A549 (cell line): ENCODE measurements around the gene PDE4D.

Source experiments
- BHLHE40 ChIP-seq: IDR thresholded peaks from 2 replicates; pipeline ENCODE4 v1.6.1; 2012; ENCODE audit warnings: low read depth, low read length, inconsistent platforms
- CEBPB ChIP-seq, 2 experiments: fragments of >200 bp in 1 of 2; sonication (Bioruptor Twin) in 1 of 2; formaldehyde crosslinking in 1 of 2; IDR thresholded peaks; 2 replicates each; pipeline ENCODE4 v1.6.1; 2012 to 2016
- KDM1A ChIP-seq: fragments of 200-600 bp; sonication (generic); IDR thresholded peaks from 2 replicates; pipeline ENCODE4 v1.6.1; 2016; ENCODE audit warnings: low read depth, mild to moderate bottlenecking
- POLR2A ChIP-seq: IDR thresholded peaks from 2 replicates; pipeline ENCODE4 v1.6.1; 2012; ENCODE audit warnings: mild to moderate bottlenecking, low read length
- POLR2AphosphoS2 ChIP-seq: conservative IDR thresholded peaks from 2 replicates; pipeline ENCODE4 v1.6.1; 2012; ENCODE audit warnings: low read length, improper control_type of control experiment, inconsistent platforms
- RAD21 ChIP-seq, 2 experiments: fragments of >200 bp in 1 of 2; sonication (Bioruptor Twin) in 1 of 2; formaldehyde crosslinking in 1 of 2; IDR thresholded peaks in 1 of 2; conservative IDR thresholded peaks in 1 of 2; 2 replicates in 1 of 2; 3 replicates in 1 of 2; pipeline ENCODE4 v1.6.1; 2012 to 2018; ENCODE audit warnings: inconsistent platforms in 1 of 2
- RNF2 ChIP-seq: fragments of 200-600 bp; sonication (generic); IDR thresholded peaks from 2 replicates; pipeline ENCODE4 v1.6.1; 2016; ENCODE audit warnings: low read depth, mild to moderate bottlenecking, antibody characterized with exemption, moderate library complexity, borderline replicate concordance
- ZNF302 ChIP-seq: fragments of 250-450 bp; sonication (Bioruptor Pico); IDR thresholded peaks from 2 replicates; pipeline ENCODE4 v1.9.0; 2021; ENCODE audit warnings: inconsistent platforms, mild to moderate bottlenecking, moderate library complexity
- TF ChIP-seq, protein P1 (sequence below): fragments of >200 bp; sonication (Bioruptor Twin); formaldehyde crosslinking; IDR thresholded peaks from 3 replicates; pipeline ENCODE4 v1.5.1; 2016
- TF ChIP-seq, protein P2 (sequence below): IDR thresholded peaks from 2 replicates; pipeline ENCODE4 v1.6.1; 2012

DNA sequence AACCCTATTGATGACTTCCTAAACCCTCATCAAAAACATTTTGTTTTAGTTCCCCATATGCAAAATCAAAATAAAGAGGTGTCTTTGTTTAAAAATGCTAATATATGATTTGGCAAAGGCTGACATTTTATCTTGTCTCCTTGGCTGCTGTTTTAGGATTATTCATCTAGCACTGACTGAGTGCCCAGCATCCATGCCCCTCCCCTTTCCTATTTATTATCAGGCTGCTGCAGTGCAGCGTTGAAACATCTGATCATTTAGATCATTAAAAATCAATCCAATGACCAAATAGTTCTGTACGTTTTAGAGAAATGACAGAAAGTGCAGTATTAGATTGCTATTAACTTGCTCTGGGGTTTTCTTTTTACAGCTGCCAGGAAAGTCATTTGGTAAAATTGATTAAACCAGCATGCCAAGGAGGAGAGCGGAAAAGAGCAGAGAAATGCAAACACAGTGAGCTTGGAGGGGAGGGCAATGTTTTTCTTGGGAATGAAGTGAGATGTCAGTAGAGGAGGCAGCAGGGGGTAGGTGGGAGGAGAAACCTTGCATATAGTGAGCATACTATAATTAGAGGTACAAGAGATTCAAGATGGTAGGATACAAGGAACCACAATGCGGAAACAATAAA lies 286.3 kb downstream of the PDE4D start:
- TF ChIP-seq POLR2A (no peak), BHLHE40 (no peak), ZNF302 (CRISPR knock-in tag) (no peak), CEBPB (IDR thresholded peaks at IDR 0.05) (no peak), RNF2 (no peak), POLR2AphosphoS2 (no peak), RAD21 (conservative IDR thresholded peaks at IDR 0.05 in 1 of 2, IDR thresholded peaks at IDR 0.05 in 1 of 2) (no peak), KDM1A (no peak)
- TF ChIP-seq, protein P1, sequence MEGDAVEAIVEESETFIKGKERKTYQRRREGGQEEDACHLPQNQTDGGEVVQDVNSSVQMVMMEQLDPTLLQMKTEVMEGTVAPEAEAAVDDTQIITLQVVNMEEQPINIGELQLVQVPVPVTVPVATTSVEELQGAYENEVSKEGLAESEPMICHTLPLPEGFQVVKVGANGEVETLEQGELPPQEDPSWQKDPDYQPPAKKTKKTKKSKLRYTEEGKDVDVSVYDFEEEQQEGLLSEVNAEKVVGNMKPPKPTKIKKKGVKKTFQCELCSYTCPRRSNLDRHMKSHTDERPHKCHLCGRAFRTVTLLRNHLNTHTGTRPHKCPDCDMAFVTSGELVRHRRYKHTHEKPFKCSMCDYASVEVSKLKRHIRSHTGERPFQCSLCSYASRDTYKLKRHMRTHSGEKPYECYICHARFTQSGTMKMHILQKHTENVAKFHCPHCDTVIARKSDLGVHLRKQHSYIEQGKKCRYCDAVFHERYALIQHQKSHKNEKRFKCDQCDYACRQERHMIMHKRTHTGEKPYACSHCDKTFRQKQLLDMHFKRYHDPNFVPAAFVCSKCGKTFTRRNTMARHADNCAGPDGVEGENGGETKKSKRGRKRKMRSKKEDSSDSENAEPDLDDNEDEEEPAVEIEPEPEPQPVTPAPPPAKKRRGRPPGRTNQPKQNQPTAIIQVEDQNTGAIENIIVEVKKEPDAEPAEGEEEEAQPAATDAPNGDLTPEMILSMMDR: no peak
- TF ChIP-seq, protein P2, sequence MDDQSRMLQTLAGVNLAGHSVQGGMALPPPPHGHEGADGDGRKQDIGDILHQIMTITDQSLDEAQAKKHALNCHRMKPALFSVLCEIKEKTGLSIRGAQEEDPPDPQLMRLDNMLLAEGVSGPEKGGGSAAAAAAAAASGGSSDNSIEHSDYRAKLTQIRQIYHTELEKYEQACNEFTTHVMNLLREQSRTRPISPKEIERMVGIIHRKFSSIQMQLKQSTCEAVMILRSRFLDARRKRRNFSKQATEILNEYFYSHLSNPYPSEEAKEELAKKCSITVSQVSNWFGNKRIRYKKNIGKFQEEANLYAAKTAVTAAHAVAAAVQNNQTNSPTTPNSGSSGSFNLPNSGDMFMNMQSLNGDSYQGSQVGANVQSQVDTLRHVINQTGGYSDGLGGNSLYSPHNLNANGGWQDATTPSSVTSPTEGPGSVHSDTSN: no peak
